Kidney capillary endothelial cell (primary cell): ENCODE results near the gene RGS19.

Source experiments
- DNase-seq: peaks from one replicate; pipeline ENCODE4 v3.0.0-alpha.2; 2018; ENCODE audit warnings: low spot score

Gene RGS19

DNA sequence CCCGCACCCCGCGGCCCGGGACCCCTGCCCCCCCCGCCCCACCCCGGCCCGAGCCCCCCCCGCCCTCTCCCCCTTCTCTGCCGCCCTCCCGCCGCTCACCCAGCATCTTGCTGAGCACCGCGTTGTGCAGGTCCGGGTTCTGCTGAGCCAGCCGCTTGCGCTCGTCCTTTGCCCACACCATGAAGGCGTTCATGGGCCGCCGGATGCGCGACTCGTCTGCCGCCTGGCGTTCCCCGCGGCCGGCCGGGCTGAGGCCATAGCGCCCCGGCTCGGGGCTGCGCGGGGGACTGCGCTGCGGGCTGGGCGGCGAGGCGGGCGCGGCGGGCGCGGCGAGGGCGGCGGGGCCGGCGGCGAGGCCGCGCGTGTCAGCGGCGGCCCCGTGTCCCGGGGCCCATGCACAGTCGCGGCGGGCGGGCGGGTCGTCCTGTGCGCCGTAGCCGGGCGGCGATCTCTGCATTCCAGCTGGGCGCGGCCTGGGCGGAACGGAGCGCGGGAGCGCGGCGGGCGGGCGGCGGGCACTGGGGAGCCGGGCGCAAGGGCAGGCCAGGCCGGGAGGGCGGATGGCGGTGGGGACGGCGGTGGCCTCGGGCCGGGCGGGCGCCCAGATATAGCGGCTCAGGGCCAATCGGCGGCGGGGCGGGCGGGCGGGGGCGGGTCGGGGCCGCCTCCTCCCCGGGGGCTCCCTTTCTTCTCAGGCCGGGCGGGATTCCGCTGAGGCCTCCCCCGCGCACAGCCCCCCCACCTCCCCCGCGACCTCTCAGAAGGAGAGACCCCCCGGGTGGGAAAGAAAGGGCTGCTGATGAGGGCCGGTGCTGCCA lies 30.0 kb downstream of the RGS19 start, which contains the start of gene SOX18:
SOX18 (minus strand) TSS at position 580 of the 818 bp plus-strand sequence; CDS start at position 457, 123 bp downstream.
- no peak for DNase-seq

- no peak for DNase-seq
Observed at GRCh38 chr20:64048402-64049044, 30.8 kb downstream of the RGS19 start.

GRCh38 chr20:64047968-64048401 lies 31.3 kb downstream of the RGS19 start:
- no peak for DNase-seq

DNA sequence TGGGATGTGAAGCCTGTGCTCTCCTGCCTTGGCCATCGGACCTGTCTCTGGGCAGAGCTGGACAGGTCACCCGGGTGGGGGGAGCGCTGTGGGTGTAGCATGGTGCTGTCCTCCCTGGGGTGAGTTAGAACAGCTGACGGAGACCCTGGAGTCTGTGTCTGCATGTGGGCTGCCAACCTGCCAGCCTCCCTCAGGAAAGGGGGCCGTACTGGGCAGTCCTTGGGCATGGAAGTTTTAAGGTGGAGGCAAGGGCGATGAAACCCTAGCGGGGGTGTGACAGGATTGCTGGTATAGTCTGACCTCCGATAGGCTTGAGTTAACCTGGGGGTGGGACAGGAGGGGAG lies 32.3 kb downstream of the RGS19 start:
- no peak for DNase-seq

DNA sequence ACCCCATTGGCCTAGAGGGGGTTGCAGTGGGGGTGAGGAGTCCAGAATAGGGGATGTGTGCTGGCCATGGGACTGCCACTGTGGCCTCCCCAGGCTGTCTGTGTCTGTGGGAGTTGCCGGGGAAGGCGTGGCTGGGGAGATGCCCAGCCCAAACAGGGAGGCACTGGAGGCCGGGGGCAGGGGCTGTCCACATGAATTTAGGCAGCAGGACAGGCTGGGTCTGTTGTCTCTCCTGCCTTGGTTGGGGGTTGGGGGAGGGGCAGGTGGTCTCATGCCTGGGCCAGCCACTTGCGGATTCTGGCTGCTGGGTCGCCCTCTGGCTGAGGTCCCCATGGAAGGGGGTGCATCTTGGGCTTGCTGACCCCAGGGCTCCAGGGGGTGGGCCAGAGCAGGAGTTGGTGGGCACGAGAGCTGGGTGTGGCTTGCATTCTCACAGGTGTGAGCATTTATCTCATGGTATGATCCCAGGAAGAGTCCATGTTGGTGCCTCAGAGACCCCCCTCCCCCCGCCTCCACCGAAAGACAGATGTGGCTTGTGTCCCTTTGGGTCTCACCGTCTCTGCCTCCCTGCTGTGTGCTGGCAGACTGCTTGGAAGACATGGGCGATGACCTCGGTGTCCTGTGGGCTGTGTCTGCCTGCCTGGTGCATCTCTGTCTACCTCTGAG lies 33.8 kb downstream of the RGS19 start:
- DNase-seq = peak; percentile 76

- DNase-seq = peak; percentile 87
Observed at GRCh38 chr20:64044484-64045247, 34.7 kb downstream of the RGS19 start.

GRCh38 chr20:64043768-64044167 lies 35.5 kb downstream of the RGS19 start:
- DNase-seq = no peak

- DNase-seq = no peak
Observed at GRCh38 chr20:64042054-64042781, 37.1 kb downstream of the RGS19 start.

GRCh38 chr20:64041781-64042053 lies 37.6 kb downstream of the RGS19 start:
- DNase-seq = no peak

GRCh38 chr20:64041040-64041780 lies 38.1 kb downstream of the RGS19 start:
- DNase-seq = no peak

- no peak for DNase-seq
Observed at GRCh38 chr20:64040231-64041039, 38.9 kb downstream of the RGS19 start.

DNA sequence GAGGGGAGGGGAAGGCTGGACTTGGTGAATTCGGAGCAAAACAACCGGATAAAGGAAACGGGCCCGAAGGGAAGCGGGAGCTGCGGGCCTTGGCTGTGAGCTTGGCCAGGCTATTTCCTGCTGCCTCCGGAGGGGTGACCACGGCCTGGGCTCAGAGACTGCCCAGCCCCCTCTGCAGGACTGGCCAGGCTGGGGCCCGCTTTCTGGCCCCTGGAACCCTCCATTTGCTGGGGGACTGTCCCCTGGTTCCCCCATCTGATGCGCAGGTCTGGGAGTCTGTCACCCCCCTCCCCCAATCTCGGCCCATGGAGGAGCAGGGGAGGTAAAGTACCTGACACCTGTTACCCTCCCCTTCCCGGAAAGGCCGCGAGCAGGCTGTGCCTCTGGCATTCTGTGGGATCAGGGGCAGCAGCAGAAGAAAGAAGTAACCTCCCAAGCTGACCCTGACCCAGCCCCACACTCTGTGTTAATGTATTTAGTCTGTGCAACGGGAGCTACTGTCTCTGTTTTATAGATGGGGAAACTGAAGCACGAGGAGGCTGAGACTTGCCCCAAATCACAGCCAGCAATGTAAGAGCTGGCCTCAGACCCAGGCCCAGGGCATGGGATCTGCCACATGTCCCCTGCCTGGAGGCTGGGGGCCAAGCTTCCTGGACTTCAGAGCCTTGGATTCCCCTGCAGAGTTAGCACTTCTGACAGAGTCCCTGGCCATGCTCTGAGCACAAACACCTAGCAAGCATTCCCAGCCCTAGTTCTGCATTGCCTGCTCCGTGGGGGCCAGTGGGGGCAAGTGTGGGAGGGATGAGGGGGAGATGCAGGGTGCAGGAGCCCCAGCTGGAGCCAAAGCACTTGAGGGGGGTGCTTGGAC lies 39.8 kb downstream of the RGS19 start:
- no peak for DNase-seq

DNA sequence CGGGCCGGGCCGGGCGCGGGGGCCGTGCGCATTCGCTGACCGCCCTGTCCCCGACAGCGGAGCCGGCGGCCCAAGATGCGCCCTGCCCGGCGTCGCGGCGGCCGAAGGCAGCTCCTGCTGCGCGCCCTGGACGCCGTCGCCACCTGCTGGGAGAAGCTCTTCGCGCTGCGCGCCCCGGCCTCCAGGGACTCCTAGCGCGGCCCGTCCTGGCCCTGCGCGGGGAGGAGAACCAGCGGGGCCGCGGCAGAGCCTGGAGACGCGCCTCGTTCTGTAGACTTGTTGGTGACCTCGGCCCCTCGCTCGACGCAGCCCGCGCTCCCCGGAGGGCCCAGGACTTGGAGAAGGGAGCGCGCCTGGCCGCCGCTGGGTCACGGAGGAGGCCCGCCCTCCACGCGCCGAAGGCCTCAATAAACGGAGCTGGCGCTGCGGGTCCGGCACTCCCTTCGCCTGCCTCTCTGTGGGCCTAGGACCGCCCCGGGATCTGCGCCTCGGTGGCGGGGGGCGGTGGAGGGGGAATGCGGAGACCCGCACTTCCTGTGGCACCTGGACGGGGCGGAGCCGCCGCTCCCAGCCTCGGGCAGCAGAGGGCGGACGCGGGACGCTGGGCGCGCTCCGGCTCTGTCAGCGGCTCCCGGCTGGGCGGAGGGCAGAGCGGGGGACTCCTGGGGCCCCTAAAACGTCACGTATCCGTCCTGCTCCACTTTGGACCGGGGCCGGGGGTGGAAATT lies 40.6 kb downstream of the RGS19 start:
- DNase-seq = peak; percentile 85

DNA sequence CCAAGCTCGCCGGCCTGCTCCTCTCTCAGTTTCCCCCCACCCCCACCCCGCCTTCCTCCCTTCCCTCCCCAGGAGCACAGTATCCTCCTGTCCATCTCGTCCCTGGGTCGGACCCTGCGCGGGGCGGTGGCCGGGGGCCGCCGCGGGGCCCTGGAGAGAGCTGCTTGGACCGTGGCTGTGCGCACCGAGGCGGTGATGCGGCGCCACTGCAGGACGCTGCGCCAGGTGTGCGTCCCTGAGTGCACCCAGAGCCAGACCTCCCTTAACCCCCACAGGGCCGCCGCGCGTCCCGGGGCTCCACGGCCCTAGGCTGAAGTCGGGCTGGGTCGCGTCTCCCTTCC lies 41.1 kb downstream of the RGS19 start:
- DNase-seq = no peak

- DNase-seq = no peak
Observed at GRCh38 chr20:64037498-64038213, 41.7 kb downstream of the RGS19 start.

DNA sequence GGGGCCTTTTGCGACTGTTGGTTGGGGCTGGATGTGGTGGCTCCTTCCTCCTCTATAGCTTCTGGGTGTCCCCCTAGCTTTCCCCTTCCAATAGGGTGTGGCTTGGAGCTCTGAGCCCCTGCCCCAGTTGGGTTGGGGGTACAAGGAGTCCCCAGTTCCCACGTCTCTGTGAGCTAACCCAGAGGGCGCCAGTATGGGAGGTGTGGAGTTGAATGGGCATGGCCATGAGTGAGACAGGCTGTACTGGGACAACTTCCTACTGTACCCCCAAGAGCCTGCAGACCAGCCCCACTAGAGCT lies 42.2 kb downstream of the RGS19 start:
- DNase-seq = no peak

GRCh38 chr20:64036346-64037198 lies 42.7 kb downstream of the RGS19 start:
- DNase-seq = no peak
